GM08714 (cell line): ENCODE data around the gene PSKH1.
"Not testable (repeated sequence)": the region's sequence is repeated elsewhere in the genome, so short reads cannot be mapped to it uniquely, and the experiment has no call there.

Source experiments
- H3K4me3 ChIP-seq: fragments of 200-500 bp; sonication (Bioruptor generic); 2 replicates; pipeline ENCODE4 v1.5.1; 2014; ENCODE audit warnings: mild to moderate bottlenecking, low read length, inconsistent platforms
- ZNF274 ChIP-seq: IDR thresholded peaks from 2 replicates; pipeline ENCODE4 v1.6.1; 2012; ENCODE audit warnings: mild to moderate bottlenecking, low read depth, low read length

The PSKH1 gene

DNA sequence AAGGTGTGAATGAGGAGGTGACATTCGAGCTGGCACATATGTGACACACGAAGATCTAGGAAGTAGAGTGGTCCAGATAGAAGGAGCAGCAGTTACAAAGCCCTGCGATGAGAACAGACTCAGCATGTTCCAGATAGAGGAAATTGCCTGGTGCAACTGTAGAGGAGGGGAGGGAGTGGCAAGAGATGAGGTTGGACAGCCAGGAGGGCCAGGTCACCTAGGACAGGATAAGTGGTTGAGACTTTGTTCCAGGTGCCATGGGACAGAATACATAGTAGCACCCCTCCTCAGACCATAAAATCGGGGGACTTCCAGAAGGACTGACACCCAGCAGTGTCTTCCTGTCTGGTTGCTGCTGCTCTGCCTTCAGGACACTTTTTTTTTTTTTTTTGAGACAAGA lies 34.6 kb upstream of the PSKH1 start:
- TF ChIP-seq ZNF274: no peak
- H3K4me3 ChIP-seq: no peak overlapping the region

DNA sequence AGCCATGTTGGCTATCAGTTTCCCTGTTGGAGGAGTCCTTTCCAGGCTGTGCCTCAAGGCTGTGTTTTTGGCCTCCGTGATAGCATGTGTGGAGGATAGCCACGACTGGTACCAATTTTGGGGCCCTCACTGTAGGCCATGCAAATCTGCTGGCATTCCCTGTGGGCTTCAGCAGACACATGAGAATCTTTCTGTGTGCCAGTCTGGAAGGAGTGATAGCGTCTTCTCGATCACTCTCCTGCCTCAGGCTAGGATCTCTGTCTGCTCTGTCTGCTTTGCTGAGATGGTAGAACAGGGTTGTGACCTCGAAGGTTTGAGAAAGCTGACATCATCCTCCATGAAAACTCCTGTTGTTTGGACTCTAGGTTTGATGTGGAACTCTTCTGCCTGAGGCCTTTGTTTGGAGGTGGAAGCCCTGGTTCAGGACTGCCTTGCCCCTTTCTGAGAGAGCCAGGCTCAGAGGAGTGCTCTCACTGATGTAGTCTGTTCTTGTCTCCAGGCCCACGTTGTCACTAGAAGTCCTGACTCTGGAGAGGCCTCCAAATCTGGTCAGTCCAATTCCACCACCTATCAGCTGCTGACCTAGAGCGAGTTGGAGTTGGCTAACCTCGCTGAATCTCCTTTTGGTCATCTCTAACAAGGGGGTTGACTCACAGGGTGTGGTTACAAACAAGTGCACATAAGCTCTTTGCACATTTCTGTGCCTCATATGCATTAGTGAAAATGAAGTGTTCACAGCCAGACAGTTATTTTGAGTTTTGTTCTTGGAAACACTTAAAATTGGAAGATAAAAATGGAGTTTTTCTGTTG lies 32.3 kb upstream of the PSKH1 start:
- no peak overlapping the region for H3K4me3 ChIP-seq

DNA sequence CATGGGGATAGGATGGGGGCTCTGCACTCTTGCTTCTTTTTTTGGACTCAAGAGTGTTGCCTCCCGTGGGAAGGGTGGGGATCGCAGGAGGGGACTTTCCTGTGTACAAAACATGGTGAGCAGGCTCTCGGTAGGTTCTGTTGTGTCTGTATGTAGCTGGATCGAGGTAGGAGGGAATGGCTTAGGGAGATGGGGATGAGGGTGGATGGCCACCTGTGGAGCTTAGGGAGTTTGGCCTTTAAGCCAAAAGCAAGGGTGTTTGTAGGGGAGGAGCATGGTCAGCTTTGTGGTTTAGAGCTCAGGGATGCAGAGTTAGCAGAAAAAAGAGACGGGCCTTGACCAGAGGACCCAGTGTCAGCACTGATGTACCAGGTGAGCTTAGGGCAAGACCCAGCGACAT lies 31.2 kb upstream of the PSKH1 start:
- H3K4me3 ChIP-seq: no peak overlapping the region
- no peak for TF ChIP-seq ZNF274

More for the DNA sequence above, 32.3 kb upstream of the PSKH1 start:
- no peak for TF ChIP-seq ZNF274

DNA sequence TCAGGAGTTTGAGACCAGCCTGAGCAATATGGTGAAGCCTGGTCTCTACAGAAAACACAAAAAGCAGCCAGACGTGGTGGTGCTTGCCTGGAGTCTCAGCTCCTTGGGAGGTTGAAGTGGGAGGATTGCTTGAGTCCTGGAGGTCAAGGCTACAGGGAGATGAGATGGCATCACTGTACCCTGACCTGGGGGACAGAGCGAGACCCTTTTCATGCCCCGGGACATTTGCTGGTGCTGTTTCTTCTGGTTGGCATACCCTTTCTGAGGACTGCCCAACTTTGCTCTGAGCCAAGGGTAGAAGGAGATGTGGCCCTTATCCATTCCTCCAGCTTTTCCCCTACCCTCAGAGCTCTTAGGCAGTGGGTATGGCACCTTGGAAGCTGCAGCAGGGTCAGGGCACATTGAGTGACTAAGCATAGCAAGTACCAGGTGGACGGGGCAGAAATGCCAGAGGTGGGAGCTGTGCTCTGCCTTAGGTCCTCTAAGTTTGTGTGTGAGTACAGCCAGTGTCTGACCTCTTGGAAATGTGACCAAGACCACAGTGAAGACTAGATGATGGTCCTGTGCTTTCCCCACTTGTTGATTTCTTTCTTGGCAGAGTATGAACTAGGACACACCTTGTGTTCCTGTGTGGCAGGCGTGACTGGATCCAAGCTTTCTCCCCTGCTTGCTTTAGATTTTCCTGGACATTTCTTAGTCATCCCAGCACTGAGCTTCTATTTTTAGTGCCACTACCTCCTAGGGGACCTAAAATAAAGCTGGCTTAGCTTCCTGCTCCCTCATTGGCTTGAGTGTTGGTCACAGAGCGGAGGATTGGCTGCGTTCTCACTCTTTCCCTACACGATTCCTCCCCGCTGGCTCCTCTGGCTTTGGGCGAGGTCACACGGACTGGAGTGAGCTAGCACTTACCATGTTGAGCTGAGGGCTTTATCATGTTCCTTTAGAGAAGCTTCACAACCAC lies 30.2 kb upstream of the PSKH1 start:
- TF ChIP-seq ZNF274: no peak
- H3K4me3 ChIP-seq: no peak overlapping the region

DNA sequence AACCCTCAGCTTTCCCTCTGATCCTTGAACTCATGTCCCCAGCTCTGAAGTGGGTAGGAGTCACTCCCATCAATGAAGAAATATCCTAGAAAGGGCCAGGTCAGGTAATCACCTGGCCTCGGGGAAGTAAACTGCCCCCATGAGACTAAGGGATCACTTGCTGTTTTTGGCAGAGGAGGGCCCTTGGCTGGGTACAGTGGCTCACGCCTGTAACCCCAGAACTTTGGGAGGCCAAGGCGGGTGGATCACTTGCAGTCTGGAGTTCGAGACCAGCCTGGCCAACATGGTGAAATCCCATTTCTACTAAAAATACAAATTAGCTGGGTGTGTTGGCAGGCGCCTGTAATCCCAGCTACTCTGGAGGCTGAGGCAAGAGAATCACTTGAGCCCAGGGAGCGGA lies 29.0 kb upstream of the PSKH1 start:
- H3K4me3 ChIP-seq: not testable (repeated sequence)

DNA sequence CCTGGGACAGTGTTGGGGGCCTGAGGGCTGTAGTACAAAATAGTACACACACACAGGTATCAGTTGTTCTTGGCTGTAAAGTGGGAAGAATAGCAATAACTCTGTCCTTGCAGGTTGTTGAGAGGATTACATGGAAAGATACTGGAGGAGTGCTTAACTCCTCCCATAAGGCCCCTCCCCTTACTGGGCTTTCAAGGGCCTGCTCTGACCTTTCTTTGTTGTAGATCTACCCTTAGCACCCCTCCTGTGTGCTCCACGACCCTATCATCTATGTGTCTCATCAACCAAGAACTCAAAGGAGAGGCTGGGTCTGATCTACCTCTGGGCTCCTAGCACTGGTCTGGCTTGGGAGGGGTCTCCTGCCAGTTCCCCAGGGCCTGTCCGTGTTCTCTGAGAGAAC lies 28.5 kb upstream of the PSKH1 start:
- no peak for TF ChIP-seq ZNF274
- no peak overlapping the region for H3K4me3 ChIP-seq

DNA sequence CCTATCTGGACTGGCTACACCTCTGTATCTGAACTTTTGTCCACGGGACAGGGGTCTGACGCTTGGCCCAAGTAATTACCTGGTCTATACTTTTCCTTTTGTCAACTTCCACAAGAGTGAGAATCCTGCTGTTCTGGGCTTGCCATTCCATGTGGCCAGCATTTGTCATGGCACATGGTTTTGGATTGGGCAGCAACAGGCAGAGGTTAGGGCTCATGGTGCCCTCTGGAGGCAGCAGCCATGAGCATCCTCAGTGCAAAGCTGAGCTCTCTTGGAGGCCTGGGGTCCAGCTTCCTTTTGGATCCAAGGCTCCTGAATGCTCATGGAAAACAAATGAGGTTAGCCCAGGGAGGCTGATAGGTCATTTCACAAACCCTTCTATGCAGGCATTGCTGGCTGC lies 27.7 kb upstream of the PSKH1 start:
- no peak for TF ChIP-seq ZNF274
- no peak overlapping the region for H3K4me3 ChIP-seq

DNA sequence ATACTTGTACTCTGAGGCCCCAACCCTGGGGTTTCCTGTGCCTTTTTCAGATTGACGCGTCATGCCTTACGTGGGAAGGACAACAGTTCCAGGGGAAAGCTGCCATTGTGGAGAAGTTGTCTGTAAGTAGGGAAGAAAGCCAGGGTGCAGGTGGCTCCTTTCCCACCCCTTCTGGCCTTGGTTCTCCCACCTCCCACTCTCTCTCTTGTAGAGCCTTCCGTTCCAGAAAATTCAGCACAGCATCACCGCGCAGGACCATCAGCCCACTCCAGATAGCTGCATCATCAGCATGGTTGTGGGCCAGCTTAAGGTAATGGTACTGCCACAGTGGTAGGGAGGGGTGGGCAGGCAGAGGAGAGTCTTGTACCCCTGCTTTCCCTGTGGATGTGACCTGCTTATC lies 24.8 kb upstream of the PSKH1 start:
- H3K4me3 ChIP-seq: no peak overlapping the region
- no peak for TF ChIP-seq ZNF274

DNA sequence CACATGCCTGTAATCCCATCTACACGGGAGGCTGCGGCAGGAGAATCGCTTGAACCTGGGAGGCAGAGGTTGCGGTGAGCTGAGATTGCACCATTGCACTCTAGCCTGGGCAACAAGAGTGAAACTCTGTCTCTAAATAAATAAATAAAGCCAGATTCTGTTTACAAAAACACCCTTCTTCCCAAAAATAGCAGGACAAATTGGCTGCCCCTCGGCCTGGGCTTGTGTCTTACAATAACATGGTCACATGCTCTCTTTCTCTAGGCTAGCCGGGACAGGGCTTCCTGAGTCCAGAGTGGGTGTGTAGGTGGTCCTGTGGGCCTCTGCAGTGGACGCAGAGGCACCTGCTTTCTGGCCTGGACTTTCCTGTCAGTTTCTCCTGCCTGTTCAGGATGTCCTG lies 23.4 kb upstream of the PSKH1 start:
- TF ChIP-seq ZNF274: no peak
- H3K4me3 ChIP-seq: no peak overlapping the region

DNA sequence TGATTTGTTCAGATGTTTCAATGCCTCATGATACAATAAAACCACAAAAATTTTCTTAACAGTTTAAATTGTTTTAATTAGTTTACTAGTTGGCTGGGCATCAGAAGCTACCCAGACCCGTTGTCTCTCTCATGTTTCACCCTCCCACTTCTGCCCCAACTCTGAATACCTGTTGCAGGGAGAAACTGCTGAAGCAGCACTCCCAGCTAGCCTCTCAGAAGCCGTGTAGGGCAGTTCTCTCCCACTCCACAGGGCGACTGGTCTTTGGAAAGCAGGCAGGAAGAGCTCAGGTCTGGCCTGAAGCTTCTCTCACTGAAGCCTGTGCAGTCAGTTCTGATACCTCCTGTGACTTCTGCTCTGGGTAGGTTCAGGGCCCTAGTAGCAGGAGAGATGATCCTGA lies 21.8 kb upstream of the PSKH1 start:
- TF ChIP-seq ZNF274: no peak
- no peak overlapping the region for H3K4me3 ChIP-seq

DNA sequence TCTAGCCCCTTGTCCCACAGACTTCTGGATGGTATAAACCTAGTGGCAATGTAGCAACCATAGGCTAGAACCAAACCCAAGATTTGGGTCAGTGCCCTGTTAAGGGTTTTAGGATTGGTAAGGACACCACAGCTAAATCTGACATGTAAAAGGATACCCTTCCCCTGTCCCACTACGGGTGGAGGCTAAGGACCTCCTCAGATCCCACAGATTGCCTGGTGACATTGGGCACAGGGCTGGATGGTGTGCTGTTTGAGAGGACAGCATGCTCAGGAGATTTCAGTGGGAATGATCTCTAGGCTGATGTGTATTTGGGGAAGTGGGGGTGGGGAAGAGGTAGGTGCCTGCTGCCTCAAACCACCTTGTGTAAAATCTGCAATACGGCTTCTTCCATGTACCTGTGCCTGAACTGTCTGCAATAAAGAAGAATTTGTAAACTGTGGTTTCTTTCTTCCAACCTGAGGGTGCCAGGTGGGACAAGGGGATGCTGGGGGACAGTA lies 20.9 kb upstream of the PSKH1 start:
- TF ChIP-seq ZNF274: no peak
- no peak overlapping the region; the same call in 1 of the 2 replicates for H3K4me3 ChIP-seq

DNA sequence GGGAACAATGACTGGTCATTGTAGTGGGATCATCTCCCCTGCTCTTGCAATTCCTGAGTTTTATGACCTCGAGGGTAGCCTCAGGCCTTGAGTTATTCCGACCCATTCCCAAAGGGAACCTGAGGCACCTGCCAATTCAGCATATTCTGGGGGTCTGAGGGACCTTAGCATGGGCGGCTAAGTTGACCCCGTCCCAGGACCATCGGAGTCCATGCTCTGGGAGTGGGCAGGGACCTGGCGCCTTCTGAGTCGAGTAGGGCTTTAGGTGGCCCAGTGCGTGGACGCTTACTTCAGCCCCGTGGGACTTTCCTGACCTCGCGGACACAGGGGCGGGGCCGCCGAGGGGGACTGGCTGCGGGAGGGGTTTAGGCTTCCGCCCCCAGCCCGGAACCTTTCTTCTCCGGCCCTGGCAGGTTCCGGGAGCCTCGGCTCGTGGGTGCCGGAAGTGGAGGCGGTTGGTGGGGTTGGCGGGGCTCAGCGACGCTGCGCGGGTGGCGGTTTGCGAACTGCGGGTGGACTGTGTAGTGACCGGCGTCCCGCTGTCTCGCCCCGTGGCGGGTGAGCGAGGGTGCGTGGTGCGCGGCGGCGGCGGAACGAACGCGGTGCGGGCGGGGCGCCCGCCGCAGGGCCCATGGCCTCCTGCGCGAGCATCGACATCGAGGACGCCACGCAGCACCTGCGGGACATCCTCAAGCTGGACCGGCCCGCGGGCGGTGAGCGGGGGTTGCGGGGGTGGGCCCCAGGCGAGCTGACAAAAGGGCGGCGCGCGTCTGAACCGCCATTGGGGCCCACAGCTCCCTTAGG lies 20.2 kb upstream of the PSKH1 start, which contains the start of gene EDC4:
Gene EDC4, plus strand, starts transcription at position 422 of the 804 bp plus-strand sequence. Its CDS starts 210 bp downstream, at position 632.
- no peak for TF ChIP-seq ZNF274
- peak within 1 kb of the TSS; percentile 97 for H3K4me3 ChIP-seq

DNA sequence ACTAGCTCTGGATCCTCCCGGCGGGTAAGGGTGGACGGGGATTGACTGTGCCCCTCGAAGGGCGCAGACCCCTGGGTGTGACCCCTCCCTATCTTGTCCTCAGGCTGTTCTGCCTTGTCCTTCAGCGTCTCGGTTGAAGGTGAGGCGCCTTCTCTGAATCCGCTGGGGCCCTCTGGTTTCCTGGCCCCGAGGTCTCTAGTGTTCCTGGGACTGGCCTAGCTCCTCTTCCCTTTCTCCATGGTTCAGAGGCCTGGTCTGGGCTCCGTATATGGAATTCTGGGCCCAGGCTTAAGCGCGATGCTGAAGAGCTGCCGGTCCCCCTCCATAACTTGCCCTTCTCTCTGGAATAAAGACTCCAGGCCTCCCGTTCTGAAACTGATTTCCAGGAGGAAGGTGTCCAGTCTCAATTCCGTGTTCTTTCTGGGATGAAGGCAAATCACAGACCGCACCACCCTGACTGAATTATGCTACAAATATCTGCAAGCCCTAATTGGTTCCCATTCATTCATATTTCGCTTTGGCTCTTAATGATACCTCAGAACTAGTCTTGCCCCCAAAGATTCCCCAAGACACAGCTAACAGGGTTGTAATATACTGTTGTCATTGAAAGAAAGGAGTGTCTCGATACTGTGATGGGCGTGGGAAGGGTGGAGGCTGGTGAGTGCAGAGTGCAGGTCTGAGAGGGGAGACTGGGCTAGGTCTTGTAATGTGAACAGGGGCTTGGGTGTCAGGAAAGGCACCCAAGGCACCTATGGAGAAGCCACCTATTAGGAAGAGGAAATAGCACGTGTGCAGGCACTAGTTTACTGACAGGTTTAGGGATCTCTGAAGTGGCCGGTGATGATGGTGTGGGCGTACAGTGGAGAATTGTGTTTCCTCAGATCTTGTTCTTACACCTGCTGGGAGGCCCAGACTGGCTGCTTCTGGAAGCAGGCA lies 19.4 kb upstream of the PSKH1 start:
- TF ChIP-seq ZNF274: no peak
- peak overlapping the region; percentile 97 for H3K4me3 ChIP-seq
